AG09309 (cell line): Measurements from ENCODE around the gene DLG1.

Experiments
- DNase-seq: peaks from one replicate; pipeline ENCODE4 v3.0.0-alpha.2; 2010; ENCODE audit warnings: low read depth
- H3K4me3 ChIP-seq: 2 replicates; pipeline ENCODE4 v1.5.1; 2011; ENCODE audit warnings: mild to moderate bottlenecking, low read depth, low read length, moderate library complexity; ENCODE audit not compliant: control insufficient read depth
- CTCF ChIP-seq: IDR thresholded peaks from 2 replicates; pipeline ENCODE4 v1.5.1; 2011; ENCODE audit warnings: mild to moderate bottlenecking, low read depth, low read length, inconsistent platforms; ENCODE audit not compliant: insufficient read depth, control insufficient read depth; ENCODE audit errors: missing control alignments

The DLG1 gene

GRCh38 chr3:197309528-197310361 lies 11.3 kb upstream of the DLG1 start:
- H3K4me3 ChIP-seq = no peak overlapping the region
- peak; percentile 92 for DNase-seq

GRCh38 chr3:197308591-197308990 lies 10.2 kb upstream of the DLG1 start:
- no peak overlapping the region for H3K4me3 ChIP-seq
- DNase-seq = no peak
- TF ChIP-seq CTCF = no peak

More at GRCh38 chr3:197309528-197310361, 11.3 kb upstream of the DLG1 start:
- TF ChIP-seq CTCF = no peak

- peak; percentile 82 for DNase-seq
- no peak for TF ChIP-seq CTCF
Measured at GRCh38 chr3:197306374-197307086, 8.1 kb upstream of the DLG1 start.

GRCh38 chr3:197305854-197306253 lies 7.4 kb upstream of the DLG1 start:
- peak; percentile 76 for DNase-seq
- no peak for TF ChIP-seq CTCF
- H3K4me3 ChIP-seq = no peak overlapping the region

More at GRCh38 chr3:197306374-197307086, 8.1 kb upstream of the DLG1 start:
- H3K4me3 ChIP-seq = no peak overlapping the region

GRCh38 chr3:197303452-197303851 lies 5.0 kb upstream of the DLG1 start:
- DNase-seq = no peak
- H3K4me3 ChIP-seq = no peak overlapping the region
- TF ChIP-seq CTCF = no peak

GRCh38 chr3:197302696-197303341 lies 4.4 kb upstream of the DLG1 start:
- no peak overlapping the region for H3K4me3 ChIP-seq
- TF ChIP-seq CTCF = no peak
- peak; percentile 60 for DNase-seq
